H9 (cell line): ENCODE data around the gene RAB6B. TPM values are rescaled to one million over a fixed set of nuclear protein-coding genes. Genes with fewer than 3 reads are reported as not detected.

ENCODE experiments used
- DNase-seq: peaks from one replicate; pipeline ENCODE4 v3.0.0-alpha.2; 2017
- H2AFZ ChIP-seq: one replicate; pipeline ENCODE4 v1.6.1; 2013; ENCODE audit warnings: mild to moderate bottlenecking, low read length, control low read depth, moderate library complexity
- H2AK5ac ChIP-seq: 2 replicates; pipeline ENCODE4 v1.6.1; 2013; ENCODE audit warnings: low read length, control low read depth, mixed read lengths; ENCODE audit not compliant: insufficient read length
- H2BK120ac ChIP-seq: one replicate; pipeline ENCODE4 v1.6.1; 2013; ENCODE audit warnings: low read depth, mild to moderate bottlenecking, low read length, control low read depth, inconsistent platforms; ENCODE audit not compliant: poor library complexity, severe bottlenecking
- H2BK12ac ChIP-seq: 2 replicates; pipeline ENCODE4 v1.6.1; 2013; ENCODE audit warnings: low read length, control low read depth, mixed read lengths, low read depth; ENCODE audit not compliant: insufficient read length
- H2BK15ac ChIP-seq: 2 replicates; pipeline ENCODE4 v1.6.1; 2013; ENCODE audit warnings: low read depth, low read length, control low read depth
- H2BK20ac ChIP-seq: one replicate; pipeline ENCODE4 v1.6.1; 2013; ENCODE audit warnings: low read depth, mild to moderate bottlenecking, low read length, control low read depth, inconsistent platforms; ENCODE audit not compliant: poor library complexity, severe bottlenecking
- H2BK5ac ChIP-seq: 2 replicates; pipeline ENCODE4 v1.6.1; 2013; ENCODE audit warnings: low read length, control low read depth, mixed read lengths; ENCODE audit not compliant: insufficient read length
- H3K14ac ChIP-seq: 2 replicates; pipeline ENCODE4 v1.6.1; 2013; ENCODE audit warnings: low read length, control low read depth; ENCODE audit not compliant: insufficient read depth
- H3K18ac ChIP-seq: 2 replicates; pipeline ENCODE4 v1.6.1; 2013; ENCODE audit warnings: low read depth, mild to moderate bottlenecking, mixed read lengths, low read length, control low read depth; ENCODE audit not compliant: insufficient read length
- H3K23ac ChIP-seq: 2 replicates; pipeline ENCODE4 v1.6.1; 2013; ENCODE audit warnings: low read length, control low read depth, mixed read lengths, low read depth; ENCODE audit not compliant: insufficient read length
- H3K23me2 ChIP-seq: 2 replicates; pipeline ENCODE4 v1.6.1; 2013; ENCODE audit warnings: low read depth, mild to moderate bottlenecking, mixed read lengths, low read length, control low read depth; ENCODE audit not compliant: insufficient read length, poor library complexity, severe bottlenecking
- H3K27ac ChIP-seq: 2 replicates; pipeline ENCODE4 v1.5.1; 2013; ENCODE audit warnings: low read length, control low read depth, mixed read lengths, low read depth; ENCODE audit not compliant: insufficient read length
- H3K27me3 ChIP-seq: 2 replicates; pipeline ENCODE4 v1.6.1; 2013; ENCODE audit warnings: low read length, control low read depth, inconsistent platforms; ENCODE audit not compliant: insufficient read depth
- H3K4ac ChIP-seq: 2 replicates; pipeline ENCODE4 v1.6.1; 2013; ENCODE audit warnings: low read depth, mild to moderate bottlenecking, control low read depth, inconsistent platforms, low read length, moderate library complexity
- H3K4me1 ChIP-seq: 2 replicates; pipeline ENCODE4 v1.6.1; 2013; ENCODE audit warnings: low read length, control low read depth, inconsistent platforms; ENCODE audit not compliant: insufficient read depth
- H3K4me2 ChIP-seq: 2 replicates; pipeline ENCODE4 v1.6.1; 2013; ENCODE audit warnings: low read length, control low read depth, mixed read lengths; ENCODE audit not compliant: insufficient read length, insufficient read depth
- H3K56ac ChIP-seq: 2 replicates; pipeline ENCODE4 v1.6.1; 2013; ENCODE audit warnings: low read depth, mild to moderate bottlenecking, mixed read lengths, low read length, control low read depth; ENCODE audit not compliant: insufficient read length
- H3K79me1 ChIP-seq: 2 replicates; pipeline ENCODE4 v1.6.1; 2013; ENCODE audit warnings: low read depth, mild to moderate bottlenecking, moderate library complexity, low read length, control low read depth, inconsistent platforms; ENCODE audit not compliant: insufficient read depth, poor library complexity, severe bottlenecking
- H3K79me2 ChIP-seq: 2 replicates; pipeline ENCODE4 v1.6.1; 2013; ENCODE audit warnings: low read length, control low read depth, inconsistent platforms; ENCODE audit not compliant: insufficient read depth
- H3K9ac ChIP-seq: 2 replicates; pipeline ENCODE4 v1.6.1; 2013; ENCODE audit warnings: low read length, control low read depth, mixed read lengths; ENCODE audit not compliant: insufficient read length; ENCODE audit errors: extremely low read depth
- H3K9me3 ChIP-seq: one replicate; pipeline ENCODE4 v1.6.1; 2013; ENCODE audit warnings: low read depth, low read length, inconsistent platforms; ENCODE audit not compliant: control insufficient read depth
- H3T11ph ChIP-seq: one replicate; pipeline ENCODE4 v1.6.1; 2013; ENCODE audit warnings: mild to moderate bottlenecking, low read length, control low read depth, inconsistent platforms
- H4K20me1 ChIP-seq: one replicate; pipeline ENCODE4 v1.6.1; 2013; ENCODE audit not compliant: control insufficient read depth, insufficient read length, insufficient read depth
- H4K5ac ChIP-seq: 2 replicates; pipeline ENCODE4 v1.6.1; 2013; ENCODE audit warnings: low read depth, mild to moderate bottlenecking, mixed read lengths, low read length, control low read depth; ENCODE audit not compliant: insufficient read length
- H4K8ac ChIP-seq: replicated peaks from 2 replicates; pipeline ENCODE4 v1.6.1; 2013; ENCODE audit warnings: low read length, control low read depth, mixed read lengths, low read depth; ENCODE audit not compliant: insufficient read length
- H4K91ac ChIP-seq: 2 replicates; pipeline ENCODE4 v1.6.1; 2013; ENCODE audit warnings: low read depth, mild to moderate bottlenecking, moderate library complexity, mixed read lengths, low read length, control low read depth; ENCODE audit not compliant: insufficient read length
- H3K27ac Mint-ChIP-seq, 3 experiments: 2 replicates in 2 of 3; 3 replicates in 1 of 3; pipeline ENCODE4 v1.8.0; 2020 to 2021; ENCODE audit warnings: mixed read lengths in 3 of 3, mild to moderate bottlenecking in 1 of 3, moderate library complexity in 1 of 3
- H3K27me3 Mint-ChIP-seq: 2 replicates; pipeline ENCODE4 v1.8.0; 2021; ENCODE audit warnings: low read depth, mild to moderate bottlenecking, moderate library complexity, mixed read lengths
- H3K36me3 Mint-ChIP-seq, 3 experiments: 2 replicates in 2 of 3; 3 replicates in 1 of 3; pipeline ENCODE4 v1.8.0; 2020 to 2021; ENCODE audit warnings: low read depth in 3 of 3, mixed read lengths in 3 of 3; ENCODE audit not compliant: insufficient read depth in 1 of 3
- H3K4me1 Mint-ChIP-seq, 2 experiments: 2 replicates each; pipeline ENCODE4 v1.8.0; 2020; ENCODE audit warnings: mixed read lengths in 2 of 2
- H3K4me3 Mint-ChIP-seq, 2 experiments: 2 replicates in 1 of 2; 3 replicates in 1 of 2; pipeline ENCODE4 v1.8.0; 2020 to 2021; ENCODE audit warnings: mild to moderate bottlenecking in 2 of 2, mixed read lengths in 2 of 2, moderate library complexity in 1 of 2
- H3K9me3 Mint-ChIP-seq, 2 experiments: 2 replicates in 1 of 2; 3 replicates in 1 of 2; pipeline ENCODE4 v1.8.0; 2020; ENCODE audit warnings: mild to moderate bottlenecking in 2 of 2, mixed read lengths in 2 of 2, moderate library complexity in 1 of 2
- CTCF ChIP-seq: fragments of 200-600 bp; sonication (generic); conservative IDR thresholded peaks from 3 replicates; pipeline ENCODE4 v1.8.0; 2021; ENCODE audit warnings: antibody characterized with exemption, mild to moderate bottlenecking
- WGBS: extraction: QIAGEN DNeasy Blood & Tissue Kit; methylation state at CpG from one replicate; pipeline ENCODE4 v1.1.7; 2013; ENCODE audit warnings: missing lambda C conversion rate, low lambda C conversion rate, mixed read lengths; ENCODE audit not compliant: insufficient read length; ENCODE audit errors: extremely low coverage; 5-methylcytosine and 5-hydroxymethylcytosine counted together
- total RNA-seq: library from RNA; stranded (reverse); gene quantifications from 2 replicates; pipeline ENCODE4 v1.2.1, GENCODE V29; 2021

The RAB6B gene
- total RNA-seq, 1 experiment from 2014 or later: 12.3 TPM

DNA sequence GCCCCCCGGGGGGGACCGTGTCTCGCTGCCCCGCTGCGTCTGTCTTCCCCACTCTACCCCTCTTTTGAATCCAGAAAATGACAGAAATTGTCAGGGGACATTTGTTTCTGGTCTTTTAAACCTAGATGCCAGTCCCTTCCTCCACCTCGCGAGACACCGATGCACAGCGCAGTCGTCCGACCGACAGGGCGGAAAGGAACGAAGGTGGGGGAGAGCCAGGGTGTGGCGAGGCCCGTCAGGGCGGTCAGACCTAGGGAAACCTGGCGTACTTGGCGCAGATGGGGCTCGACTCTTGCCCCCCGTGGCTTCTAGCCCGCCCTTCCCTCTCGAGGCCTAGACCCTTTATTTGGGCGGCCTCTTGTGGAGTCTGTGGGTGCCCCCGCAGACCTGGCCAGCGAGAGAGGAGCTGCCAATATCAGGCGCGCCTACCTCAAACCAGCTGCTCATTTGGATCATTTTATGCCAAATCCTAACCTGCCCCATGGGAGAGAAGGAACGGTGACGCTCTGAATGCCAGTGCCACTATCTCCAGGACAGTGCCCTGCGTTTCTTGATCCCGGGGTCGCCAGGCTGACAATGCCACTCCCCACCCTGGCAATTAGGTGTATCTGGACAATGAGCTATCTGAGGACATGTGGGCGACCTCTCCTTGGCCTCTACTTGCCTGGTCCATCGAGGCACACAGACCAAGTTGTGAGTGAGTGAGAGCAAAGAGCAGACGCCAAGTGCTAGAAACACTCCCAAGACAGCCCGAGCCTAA, 500 bp upstream of the RAB6B start:
- Histone ChIP-seq H3K27ac (no peak overlapping the region), H3K79me2 (no peaks in the 10 kb centered on the region), H2BK5ac (no peak overlapping the region), H3K18ac (no peak overlapping the region), H3K4me2 (peak overlapping the region; percentile 80), H3K23me2 (peaks cover 9% of the 10 kb centered on the region), H3K23ac (no peak overlapping the region), H3K79me1 (no peaks in the 10 kb centered on the region), H3K4ac (no peak overlapping the region), H4K5ac (no peak overlapping the region), H4K8ac (no peak overlapping the region), H3K27me3 (peaks cover 19% of the 10 kb centered on the region), H3K9me3 (no peaks in the 10 kb centered on the region), H3T11ph (no peak overlapping the region), H2BK120ac (no peak overlapping the region), H2AFZ (no peak overlapping the region), H3K9ac (no peak overlapping the region), H2BK12ac (no peak overlapping the region), H3K14ac (no peak overlapping the region), H4K91ac (no peak overlapping the region), H2BK15ac (no peak overlapping the region), H3K4me1 (no peaks in the 10 kb centered on the region; the same call in 1 of the 2 replicates), H4K20me1 (no peaks in the 10 kb centered on the region), H2AK5ac (no peak overlapping the region), H2BK20ac (no peak overlapping the region), H3K56ac (no peak overlapping the region)
- Mint-ChIP-seq H3K4me3 (peak overlapping the region; percentile 79 to 90), H3K27ac (no peak overlapping the region), H3K36me3 (no peaks in the 10 kb centered on the region), H3K4me1 (peaks cover 0 to 11% of the 10 kb centered on the region in 2 experiments; a peak in 2 of 4 replicates), H3K9me3 (peaks cover 0 to 2% of the 10 kb centered on the region in 2 experiments; a peak in 1 of 5 replicates), H3K27me3 (peaks cover 68% of the 10 kb centered on the region)
- DNase-seq: no peak
- no CpG with 5 or more reads among the region's 37 CpGs for WGBS
- no peak for TF ChIP-seq CTCF
